OCI-LY3 (cell line): ENCODE data around the gene PPP1R37.

Experiments
- EZH2phosphoT487 ChIP-seq: fragments of 200-600 bp; shearing (Covaris generic); IDR thresholded peaks from 2 replicates; pipeline ENCODE4 v1.6.1; 2018; ENCODE audit warnings: antibody characterized with exemption, mixed run types, low read depth
- TF ChIP-seq, protein P1 (sequence below): fragments of 200-600, 300-600 bp; sonication (generic); IDR thresholded peaks from 2 replicates; pipeline ENCODE4 v1.5.1; 2014; ENCODE audit warnings: antibody characterized with exemption, low read length, low read depth

DNA sequence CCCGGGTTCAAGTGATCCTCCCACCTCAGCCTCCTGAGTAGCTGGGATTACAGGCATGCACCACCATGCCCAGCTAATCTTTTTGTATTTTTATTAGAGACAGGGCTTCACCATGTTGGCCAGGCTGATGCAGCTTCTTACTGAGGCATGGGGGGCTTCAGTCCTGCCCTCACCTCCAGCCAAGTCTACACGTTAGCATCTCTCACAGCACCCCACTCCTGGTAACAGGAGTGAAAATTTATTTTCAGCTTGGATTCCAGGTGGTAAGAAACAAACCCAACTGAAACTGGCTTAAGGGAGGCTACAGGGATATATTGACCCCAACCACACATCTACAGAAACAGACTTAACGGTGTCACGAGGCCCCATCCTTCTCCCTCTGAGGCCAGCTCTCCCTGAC, 57.2 kb downstream of the PPP1R37 start:
- TF ChIP-seq, protein P1, sequence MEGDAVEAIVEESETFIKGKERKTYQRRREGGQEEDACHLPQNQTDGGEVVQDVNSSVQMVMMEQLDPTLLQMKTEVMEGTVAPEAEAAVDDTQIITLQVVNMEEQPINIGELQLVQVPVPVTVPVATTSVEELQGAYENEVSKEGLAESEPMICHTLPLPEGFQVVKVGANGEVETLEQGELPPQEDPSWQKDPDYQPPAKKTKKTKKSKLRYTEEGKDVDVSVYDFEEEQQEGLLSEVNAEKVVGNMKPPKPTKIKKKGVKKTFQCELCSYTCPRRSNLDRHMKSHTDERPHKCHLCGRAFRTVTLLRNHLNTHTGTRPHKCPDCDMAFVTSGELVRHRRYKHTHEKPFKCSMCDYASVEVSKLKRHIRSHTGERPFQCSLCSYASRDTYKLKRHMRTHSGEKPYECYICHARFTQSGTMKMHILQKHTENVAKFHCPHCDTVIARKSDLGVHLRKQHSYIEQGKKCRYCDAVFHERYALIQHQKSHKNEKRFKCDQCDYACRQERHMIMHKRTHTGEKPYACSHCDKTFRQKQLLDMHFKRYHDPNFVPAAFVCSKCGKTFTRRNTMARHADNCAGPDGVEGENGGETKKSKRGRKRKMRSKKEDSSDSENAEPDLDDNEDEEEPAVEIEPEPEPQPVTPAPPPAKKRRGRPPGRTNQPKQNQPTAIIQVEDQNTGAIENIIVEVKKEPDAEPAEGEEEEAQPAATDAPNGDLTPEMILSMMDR: no peak
- TF ChIP-seq EZH2phosphoT487: no peak
